Keratinocyte (primary cell): Measurements from ENCODE around the gene FAM53A. TPM values are rescaled to one million over a fixed set of nuclear protein-coding genes. Genes with fewer than 3 reads are reported as not detected.
A peak's percentile ranks its signal among the peaks of the same experiment; 100 is the strongest.

Experiments
- DNase-seq: peaks from one replicate; pipeline ENCODE4 v3.0.0-alpha.2; 2011; ENCODE audit warnings: low read depth, missing footprints, low spot score
- FAIRE-seq: peaks from 2 replicates; lab custom pipeline; 2011; peaks lifted over from hg19 to GRCh38; lab: Jason Lieb, UNC
- H2AFZ ChIP-seq: 2 replicates; pipeline ENCODE4 v1.6.0; 2012; ENCODE audit warnings: low read length, control low read depth, inconsistent platforms; ENCODE audit not compliant: control insufficient read depth
- H3K27ac ChIP-seq: 2 replicates; pipeline ENCODE4 v1.5.1; 2011; ENCODE audit warnings: low read length; ENCODE audit not compliant: control insufficient read depth, insufficient read depth
- H3K27me3 ChIP-seq: 3 replicates; pipeline ENCODE4 v1.6.0; 2011; ENCODE audit warnings: low read length; ENCODE audit not compliant: control insufficient read depth, insufficient read depth; ENCODE audit errors: extremely low read depth
- H3K36me3 ChIP-seq, 2 experiments: 2 replicates in 1 of 2; 3 replicates in 1 of 2; pipeline ENCODE4 v1.5.1; 2011; ENCODE audit warnings: low read length in 2 of 2, mild to moderate bottlenecking in 1 of 2; ENCODE audit not compliant: control insufficient read depth in 2 of 2, insufficient read depth in 2 of 2; ENCODE audit errors: extremely low read depth in 1 of 2
- H3K4me1 ChIP-seq: 3 replicates; pipeline ENCODE4 v1.5.1; 2011; ENCODE audit warnings: low read length; ENCODE audit not compliant: control insufficient read depth, insufficient read depth; ENCODE audit errors: extremely low read depth
- H3K4me2 ChIP-seq: 3 replicates; pipeline ENCODE4 v1.6.0; 2011; ENCODE audit warnings: low read depth, low read length; ENCODE audit not compliant: control insufficient read depth, insufficient read depth; ENCODE audit errors: extremely low read depth
- H3K4me3 ChIP-seq, 3 experiments: fragments of 200-600 bp in 1 of 3; sonication (generic) in 1 of 3; 2 replicates in 2 of 3; 3 replicates in 1 of 3; pipeline ENCODE4 v1.5.1; 2011 to 2016; ENCODE audit warnings: low read length in 3 of 3, mild to moderate bottlenecking in 3 of 3, control low read depth in 2 of 3, inconsistent platforms in 1 of 3, low read depth in 1 of 3, mixed read lengths in 1 of 3, mixed run types in 1 of 3, moderate library complexity in 1 of 3; ENCODE audit not compliant: control insufficient read depth in 2 of 3, insufficient read depth in 2 of 3; ENCODE audit errors: extremely low read depth in 1 of 3
- H3K79me2 ChIP-seq: 2 replicates; pipeline ENCODE4 v1.6.0; 2012; ENCODE audit warnings: low read length; ENCODE audit not compliant: control insufficient read depth, insufficient read depth
- H3K9ac ChIP-seq: 3 replicates; pipeline ENCODE4 v1.6.0; 2011; ENCODE audit warnings: low read length; ENCODE audit not compliant: control insufficient read depth, insufficient read depth; ENCODE audit errors: extremely low read depth
- H3K9me1 ChIP-seq: 3 replicates; pipeline ENCODE4 v1.6.0; 2011; ENCODE audit warnings: low read length; ENCODE audit not compliant: control insufficient read depth, insufficient read depth; ENCODE audit errors: extremely low read depth
- H3K9me3 ChIP-seq: 2 replicates; pipeline ENCODE4 v1.5.1; 2012; ENCODE audit warnings: low read depth, low read length; ENCODE audit not compliant: control insufficient read depth
- H4K20me1 ChIP-seq: 3 replicates; pipeline ENCODE4 v1.6.0; 2011; ENCODE audit warnings: low read length; ENCODE audit not compliant: control insufficient read depth, insufficient read depth; ENCODE audit errors: extremely low read depth
- EZH2 ChIP-seq: IDR thresholded peaks from one replicate; pipeline ENCODE4 v1.6.1; 2012; ENCODE audit warnings: inconsistent platforms, mild to moderate bottlenecking, low read length, moderate library complexity
- dilution Hi-C: fragments of 300-500 bp; cut with MboI; formaldehyde crosslinking; loops from one replicate; pipeline ENCODE4 v1.7.0; 2020; ENCODE audit warnings: low sequenced_read_pairs; ENCODE audit not compliant: extremely low pct_ligation_motif_present
- polyA plus RNA-seq, 5 experiments: library from polyadenylated mRNA; depleted of rRNA in 3 of 5; stranded (reverse) in 3 of 5; stranded (forward) in 1 of 5; unstranded in 1 of 5; fragments of >200 nt; gene quantifications; 1 replicate in 1 of 5; 2 replicates in 3 of 5; 3 replicates in 1 of 5; pipeline versions ENCODE4 v1.2.1 to v1.2.3, GENCODE V29; 2011 to 2012; ENCODE audit warnings: missing spikeins in 2 of 5, low read depth in 1 of 5, low replicate concordance in 1 of 5
- TF ChIP-seq, protein P1 (sequence below), 3 experiments: IDR thresholded peaks in 1 of 3; conservative IDR thresholded peaks in 1 of 3; optimal IDR thresholded peaks in 1 of 3; 2 replicates in 2 of 3; 3 replicates in 1 of 3; pipeline versions ENCODE3 to v1.5.1; 2011; ENCODE audit warnings: low read length in 3 of 3, mild to moderate bottlenecking in 3 of 3, moderate library complexity in 2 of 3, control low read depth in 1 of 3, inconsistent platforms in 1 of 3; ENCODE audit not compliant: insufficient read depth in 2 of 3; ENCODE audit errors: extremely low read depth in 1 of 3

The FAM53A gene
- polyA plus RNA-seq, 1 donor (not counting 4 experiments of a cell fraction or from before 2014, with no cell fraction given), result 0.50 TPM

DNA sequence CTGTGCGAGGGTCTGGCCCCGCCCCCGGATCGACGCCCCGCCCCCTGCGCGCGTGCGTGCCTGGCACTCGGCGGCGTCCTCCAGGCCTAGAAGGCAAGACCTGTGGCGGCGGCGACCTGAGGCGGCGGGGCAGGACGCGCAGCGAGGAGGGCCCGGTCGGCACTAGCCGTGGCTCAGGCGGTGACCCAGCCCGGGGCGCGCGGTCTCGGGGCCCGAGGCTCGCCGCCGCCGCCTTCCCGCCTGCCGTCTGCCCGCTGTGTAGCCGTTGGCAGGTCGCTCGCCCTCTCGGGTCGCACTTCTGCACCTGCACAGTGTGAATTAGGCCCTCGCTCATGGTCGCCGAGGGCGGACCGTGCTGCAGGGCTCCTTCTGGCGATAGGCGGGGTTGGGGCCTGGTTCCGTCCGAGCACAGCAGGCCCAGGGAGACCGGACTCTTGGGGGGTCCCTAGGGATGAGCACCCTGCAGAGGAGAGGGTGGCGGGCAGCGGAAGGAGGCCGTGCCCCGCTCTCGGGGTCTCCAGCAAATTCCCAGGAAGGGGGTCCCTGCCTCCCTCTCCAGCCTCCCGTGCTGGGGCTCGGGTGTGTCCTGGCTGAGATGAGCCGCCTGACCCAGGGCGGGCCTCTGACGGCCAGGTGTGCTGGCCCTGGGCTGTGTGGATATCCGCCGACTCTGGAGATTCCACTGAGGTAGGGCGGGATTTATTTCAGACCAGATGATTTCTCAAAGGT, 557 bp upstream of the FAM53A start:
- Histone ChIP-seq H3K9ac (peak overlapping the region; percentile 56), H3K79me2 (no peaks in the 10 kb centered on the region), H3K27ac (no peak overlapping the region), H3K36me3 (peaks cover 0 to 2% of the 10 kb centered on the region in 2 experiments), H3K4me2 (peak overlapping the region; percentile 45), H3K4me1 (peaks cover 10% of the 10 kb centered on the region), H3K4me3 (peak overlapping the region; percentile 32 to 45 (median 44)), H3K27me3 (no peaks in the 10 kb centered on the region), H4K20me1 (no peaks in the 10 kb centered on the region), H3K9me1 (no peaks in the 10 kb centered on the region), H2AFZ (peak overlapping the region; percentile 68), H3K9me3 (no peaks in the 10 kb centered on the region)
- TF ChIP-seq, protein P1, sequence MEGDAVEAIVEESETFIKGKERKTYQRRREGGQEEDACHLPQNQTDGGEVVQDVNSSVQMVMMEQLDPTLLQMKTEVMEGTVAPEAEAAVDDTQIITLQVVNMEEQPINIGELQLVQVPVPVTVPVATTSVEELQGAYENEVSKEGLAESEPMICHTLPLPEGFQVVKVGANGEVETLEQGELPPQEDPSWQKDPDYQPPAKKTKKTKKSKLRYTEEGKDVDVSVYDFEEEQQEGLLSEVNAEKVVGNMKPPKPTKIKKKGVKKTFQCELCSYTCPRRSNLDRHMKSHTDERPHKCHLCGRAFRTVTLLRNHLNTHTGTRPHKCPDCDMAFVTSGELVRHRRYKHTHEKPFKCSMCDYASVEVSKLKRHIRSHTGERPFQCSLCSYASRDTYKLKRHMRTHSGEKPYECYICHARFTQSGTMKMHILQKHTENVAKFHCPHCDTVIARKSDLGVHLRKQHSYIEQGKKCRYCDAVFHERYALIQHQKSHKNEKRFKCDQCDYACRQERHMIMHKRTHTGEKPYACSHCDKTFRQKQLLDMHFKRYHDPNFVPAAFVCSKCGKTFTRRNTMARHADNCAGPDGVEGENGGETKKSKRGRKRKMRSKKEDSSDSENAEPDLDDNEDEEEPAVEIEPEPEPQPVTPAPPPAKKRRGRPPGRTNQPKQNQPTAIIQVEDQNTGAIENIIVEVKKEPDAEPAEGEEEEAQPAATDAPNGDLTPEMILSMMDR (optimal IDR thresholded peaks at IDR 0.05 in 1 of 3, IDR thresholded peaks at IDR 0.05 in 1 of 3, conservative IDR thresholded peaks at IDR 0.05 in 1 of 3; ENCODE audit: extremely low read depth in 1 of 3, insufficient read depth in 2 of 3, low read length in 3 of 3), result no peak
- TF ChIP-seq EZH2, result no peak
- peak; percentile 32 for DNase-seq
- no peak for FAIRE-seq
- dilution Hi-C loops, result no loop called here

DNA sequence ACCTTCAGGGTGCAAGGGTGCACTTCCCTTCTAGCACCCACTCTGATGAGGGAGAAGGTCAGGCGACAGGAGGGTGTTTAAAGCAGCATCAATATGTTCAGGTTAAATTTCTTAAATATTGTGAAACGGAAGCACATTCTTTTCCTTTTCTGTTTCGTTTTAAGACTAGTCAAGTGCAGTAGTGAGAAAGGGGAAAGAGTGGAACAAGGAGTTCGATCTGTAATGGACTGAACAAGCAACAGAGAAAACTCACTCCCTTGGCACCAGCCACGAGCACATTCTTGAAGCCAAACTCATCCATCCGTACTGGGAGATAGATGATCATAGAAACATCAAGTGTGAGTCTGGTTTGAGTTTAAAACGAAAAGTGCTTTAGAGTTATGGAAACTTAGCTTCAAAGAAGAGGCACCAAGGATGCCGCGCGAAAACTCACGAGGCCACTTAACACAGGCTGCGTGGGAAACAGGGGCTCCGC, 815 bp downstream of the FAM53A start:
- FAIRE-seq (peak; percentile 84), DNase-seq (no peak)

More for the DNA sequence above, 815 bp downstream of the FAM53A start:
- peak overlapping the region; percentile 28 for H3K27ac ChIP-seq
- no peaks in the 10 kb centered on the region for H3K27me3 ChIP-seq
- peaks cover 10% of the 10 kb centered on the region for H3K4me1 ChIP-seq
- no peaks in the 10 kb centered on the region for H3K9me1 ChIP-seq
- peak overlapping the region; percentile 76 for H2AFZ ChIP-seq
- peak overlapping the region; percentile 92 for H3K4me2 ChIP-seq
- H3K79me2 ChIP-seq, result no peaks in the 10 kb centered on the region
- H3K9ac ChIP-seq, result peak overlapping the region; percentile 62
- H3K4me3 ChIP-seq, result peak overlapping the region; percentile 56 to 68 (median 62)
- no peaks in the 10 kb centered on the region for H3K9me3 ChIP-seq
- dilution Hi-C loops, result no loop called here
- no peak for TF ChIP-seq EZH2
- TF ChIP-seq, protein P1 (optimal IDR thresholded peaks at IDR 0.05 in 1 of 3, IDR thresholded peaks at IDR 0.05 in 1 of 3, conservative IDR thresholded peaks at IDR 0.05 in 1 of 3; ENCODE audit: extremely low read depth in 1 of 3, insufficient read depth in 2 of 3, low read length in 3 of 3), result no peak
- H3K36me3 ChIP-seq, result no peaks in the 10 kb centered on the region
- H4K20me1 ChIP-seq, result no peaks in the 10 kb centered on the region
